Naive thymus-derived CD4-positive, alpha-beta T cell (primary cell): ENCODE results near the gene PSMD13. TPM values are rescaled to one million over a fixed set of nuclear protein-coding genes. Genes with fewer than 3 reads are reported as not detected.

Source experiments
- ATAC-seq: fragments of 150-1000 bp; cut with Tn5 transposase; 2 replicates; pipeline ENCODE4 v1.10.0; 2021; ENCODE audit warnings: mild to moderate bottlenecking, moderate library complexity
- CTCF ChIA-PET: fragments of 350-600 bp; sonication (Branson Sonifier 250); formaldehyde crosslinking; loops from one replicate; lab custom pipeline; 2021; ENCODE audit warnings: antibody characterized with exemption; lab: Charles Lee
- POLR2A ChIA-PET: fragments of 350-600 bp; sonication (Branson Sonifier 250); formaldehyde crosslinking; loops from one replicate; lab custom pipeline; 2021; ENCODE audit warnings: antibody characterized with exemption, inconsistent platforms; lab: Charles Lee
- DNase-seq, 9 donors: peaks; one replicate each; pipeline versions ENCODE4 v3.0.0 to v3.0.0-alpha.2; 2020 to 2022; ENCODE audit warnings: mixed read lengths in 1 of 9
- H3K27ac ChIP-seq: one replicate; pipeline ENCODE4 v1.7.0; 2013; ENCODE audit warnings: mild to moderate bottlenecking, low read depth, low read length, moderate library complexity
- H3K27me3 ChIP-seq, 2 donors: one replicate each; pipeline ENCODE4 v1.7.0; 2013; ENCODE audit warnings: low read length in 2 of 2, mild to moderate bottlenecking in 2 of 2, moderate library complexity in 2 of 2; ENCODE audit not compliant: control insufficient read depth in 2 of 2, insufficient read depth in 2 of 2
- H3K36me3 ChIP-seq, 3 experiments: 1 replicate in 2 of 3; 2 replicates in 1 of 3; pipeline ENCODE4 v1.7.0; 2013; ENCODE audit warnings: low read length in 3 of 3, mild to moderate bottlenecking in 3 of 3, moderate library complexity in 1 of 3; ENCODE audit not compliant: insufficient read depth in 3 of 3, control insufficient read depth in 2 of 3
- H3K4me1 ChIP-seq, 2 donors: one replicate each; pipeline ENCODE4 v1.7.0; 2013; ENCODE audit warnings: low read length in 2 of 2, mild to moderate bottlenecking in 2 of 2, moderate library complexity in 1 of 2; ENCODE audit not compliant: control insufficient read depth in 2 of 2, insufficient read depth in 2 of 2
- H3K4me3 ChIP-seq: 2 replicates; pipeline ENCODE4 v1.7.0; 2013; ENCODE audit warnings: mild to moderate bottlenecking, low read length
- H3K9me3 ChIP-seq, 3 experiments: 1 replicate in 2 of 3; 2 replicates in 1 of 3; pipeline ENCODE4 v1.7.0; 2013; ENCODE audit warnings: low read length in 3 of 3; ENCODE audit not compliant: control insufficient read depth in 2 of 3
- H3K27ac Mint-ChIP-seq, 9 donors: one replicate each; pipeline ENCODE4 v1.8.0; 2020 to 2022; ENCODE audit warnings: mixed read lengths in 9 of 9, mild to moderate bottlenecking in 8 of 9, moderate library complexity in 5 of 9, inconsistent platforms in 2 of 9
- H3K27me3 Mint-ChIP-seq, 5 donors: one replicate each; pipeline ENCODE4 v1.8.0; 2021 to 2022; ENCODE audit warnings: mixed read lengths in 5 of 5, mild to moderate bottlenecking in 1 of 5
- H3K36me3 Mint-ChIP-seq, 5 donors: one replicate each; pipeline ENCODE4 v1.8.0; 2020 to 2022; ENCODE audit warnings: mixed read lengths in 5 of 5, mild to moderate bottlenecking in 3 of 5, inconsistent platforms in 1 of 5
- H3K4me1 Mint-ChIP-seq, 7 donors: one replicate each; pipeline ENCODE4 v1.8.0; 2020 to 2022; ENCODE audit warnings: mixed read lengths in 7 of 7, mild to moderate bottlenecking in 3 of 7, inconsistent platforms in 1 of 7
- H3K4me3 Mint-ChIP-seq, 10 donors: one replicate each; pipeline ENCODE4 v1.8.0; 2020 to 2022; ENCODE audit warnings: mild to moderate bottlenecking in 10 of 10, mixed read lengths in 10 of 10, moderate library complexity in 6 of 10, inconsistent platforms in 2 of 10
- H3K9me3 Mint-ChIP-seq, 11 donors: one replicate each; pipeline ENCODE4 v1.8.0; 2020 to 2022; ENCODE audit warnings: mixed read lengths in 11 of 11, mild to moderate bottlenecking in 4 of 11, inconsistent platforms in 1 of 11, moderate library complexity in 1 of 11
- intact Hi-C, 2 donors: fragments of 100-400 bp; cut with micrococcal nuclease; formaldehyde crosslinking; loops; one replicate each; pipeline ENCODE4 v1.15.1; 2023
- polyA plus RNA-seq, 2 donors: library from polyadenylated mRNA; unstranded; fragments of 300-500 nt; fragmentation: Illumina TruSeq; gene quantifications; one replicate each; pipeline ENCODE4 v1.2.3, GENCODE V29; 2021
- total RNA-seq, 6 experiments: library from RNA in 5 of 6; stranded (reverse) in 5 of 6; gene quantifications; 1 replicate in 5 of 6; 2 replicates in 1 of 6; pipeline ENCODE4 v1.2.3 and lab custom pipeline; 2021 to 2026

Gene PSMD13
- total and polyA plus RNA-seq, 7 experiments from 2014 or later, result 64.3 to 215 (median 93.4) TPM

- DNase-seq, result peak in 2 of 9 donors; percentile 22 to 33
- Histone ChIP-seq H3K36me3 (peaks cover 0 to 28% (median 8%) of the 10 kb centered on the region in 3 experiments), H3K4me1 (peaks cover 19 to 26% of the 10 kb centered on the region in 2 donors), H3K9me3 (no peaks in the 10 kb centered on the region), H3K27ac (peak overlapping the region; percentile 43), H3K4me3 (no peak overlapping the region), H3K27me3 (no peaks in the 10 kb centered on the region)
- H3K27ac Mint-ChIP-seq, result peak overlapping the region; percentile 42 to 90 (median 73)
- peak; percentile 2 for ATAC-seq
- H3K27me3 Mint-ChIP-seq, result peaks cover 0 to 12% (median 0%) of the 10 kb centered on the region in 5 donors
- peaks cover 9 to 29% (median 16%) of the 10 kb centered on the region in 7 donors for H3K4me1 Mint-ChIP-seq
- peak overlapping the region in 9 of 10 donors; percentile 16 to 61 (median 34) for H3K4me3 Mint-ChIP-seq
- ChIA-PET POLR2A (interaction anchor here (2.6 kb wide), 2 partner anchors 9 to 10 kb away, joined by 6 to 24 read pairs; partner anchors contain the start of genes IFITM2 and PGGHG), CTCF (no interaction called here)
- H3K9me3 Mint-ChIP-seq, result no peaks in the 10 kb centered on the region
- no peaks in the 10 kb centered on the region for H3K36me3 Mint-ChIP-seq
- intact Hi-C loops, result no loop called here
Measured at GRCh38 chr11:297051-297585, 60.3 kb downstream of the PSMD13 start.

DNA sequence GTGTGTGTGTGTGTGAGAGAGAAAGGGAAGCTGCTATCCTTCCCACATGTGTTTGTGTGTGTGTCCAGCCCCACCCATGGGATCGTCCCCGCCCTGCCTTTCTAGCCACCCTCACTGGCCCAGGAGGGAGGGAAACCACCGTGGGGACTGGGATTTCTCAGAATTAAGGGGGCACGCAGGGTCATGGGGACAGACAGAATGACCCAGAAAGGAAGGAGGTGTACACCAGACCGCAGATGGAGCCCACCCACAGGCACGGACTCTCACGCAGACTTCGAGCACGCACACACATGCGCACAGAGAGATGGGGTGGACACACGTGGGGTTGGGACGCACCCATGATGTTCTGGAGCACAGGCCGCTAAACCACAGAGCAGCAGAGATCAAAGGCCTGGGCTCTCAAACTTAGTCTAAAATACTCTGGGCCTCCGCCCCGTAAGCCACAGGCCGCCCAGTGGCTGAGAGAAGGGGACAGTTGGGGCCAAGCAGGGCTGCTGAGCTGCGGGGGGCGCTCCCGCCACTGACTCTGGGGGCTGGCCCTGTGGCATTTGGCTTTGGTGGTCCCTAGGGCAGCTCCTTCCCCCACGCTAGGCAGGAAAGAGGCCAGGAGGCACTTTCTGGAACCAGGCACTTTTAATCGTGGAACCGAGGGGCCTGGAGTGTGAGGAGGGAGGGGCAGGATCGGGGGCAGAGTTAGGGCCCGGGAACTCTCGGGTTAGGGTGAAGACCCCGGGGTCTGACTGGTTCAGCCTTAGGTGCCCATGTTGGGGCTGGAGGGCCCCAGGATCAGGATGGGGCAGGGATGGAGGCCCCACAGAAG lies 61.0 kb downstream of the PSMD13 start:
- CTCF ChIA-PET, result no interaction called here
- peak; percentile 59 for ATAC-seq
- POLR2A ChIA-PET, result interaction anchor here (1.4 to 2.6 kb wide), 6 partner anchors 9 to 91 kb away, joined by 3 to 24 read pairs (median 4); partner anchors contain the start of genes BET1L, IFITM2, NLRP6 and PGGHG
- Mint-ChIP-seq H3K4me3 (peak overlapping the region; percentile 16 to 61 (median 38)), H3K9me3 (no peaks in the 10 kb centered on the region), H3K4me1 (peaks cover 12 to 34% (median 16%) of the 10 kb centered on the region in 7 donors), H3K27me3 (peaks cover 0 to 12% (median 0%) of the 10 kb centered on the region in 5 donors), H3K36me3 (no peaks in the 10 kb centered on the region), H3K27ac (peak overlapping the region in 8 of 9 donors; percentile 66 to 90 (median 80))
- H3K27me3 ChIP-seq, result no peaks in the 10 kb centered on the region
- intact Hi-C loops, result no loop called here
- H3K4me1 ChIP-seq, result peaks cover 19 to 26% of the 10 kb centered on the region in 2 donors
- peak overlapping the region; percentile 43 for H3K27ac ChIP-seq
- peaks cover 0 to 21% (median 8%) of the 10 kb centered on the region in 3 experiments for H3K36me3 ChIP-seq
- H3K9me3 ChIP-seq, result no peaks in the 10 kb centered on the region
- H3K4me3 ChIP-seq, result no peak overlapping the region
- DNase-seq, result peak in 3 of 9 donors; percentile 7 to 28 (median 27)

- H3K4me3 ChIP-seq, result no peak overlapping the region
- DNase-seq (peak in 2 of 9 donors; percentile 9 to 18), ATAC-seq (no peak)
- H3K9me3 ChIP-seq, result no peaks in the 10 kb centered on the region
- Mint-ChIP-seq H3K9me3 (no peaks in the 10 kb centered on the region), H3K4me1 (peaks cover 14 to 41% (median 16%) of the 10 kb centered on the region in 7 donors), H3K4me3 (no peak overlapping the region), H3K27ac (peak overlapping the region in 2 of 9 donors; percentile 87 to 90), H3K27me3 (peaks cover 0 to 12% (median 0%) of the 10 kb centered on the region in 5 donors), H3K36me3 (no peaks in the 10 kb centered on the region)
- ChIA-PET POLR2A (interaction anchor here (1.4 to 2.6 kb wide), 7 partner anchors 8 to 92 kb away, joined by 3 to 24 read pairs (median 4); partner anchors contain the start of genes BET1L, IFITM2, NLRP6 and PGGHG), CTCF (interaction anchor here (2.1 kb wide), 1 partner anchor 48 kb away, joined by 12 read pairs; no protein-coding TSS in a partner anchor)
- no peak overlapping the region for H3K27ac ChIP-seq
- intact Hi-C loops, result no loop called here
- H3K27me3 ChIP-seq, result no peaks in the 10 kb centered on the region
- peaks cover 19 to 26% of the 10 kb centered on the region in 2 donors for H3K4me1 ChIP-seq
- H3K36me3 ChIP-seq, result peaks cover 0 to 14% (median 8%) of the 10 kb centered on the region in 3 experiments
Measured at GRCh38 chr11:298406-299065, 61.8 kb downstream of the PSMD13 start.

- ATAC-seq, result no peak
- ChIA-PET POLR2A (interaction anchor here (1.1 to 3.3 kb wide), 9 partner anchors 8 to 92 kb away, joined by 3 to 24 read pairs (median 4); partner anchors contain the start of genes BET1L, IFITM2, NLRP6 and PGGHG), CTCF (interaction anchor here (2.1 kb wide), 1 partner anchor 49 kb away, joined by 12 read pairs; no protein-coding TSS in a partner anchor)
- no peak within 1 kb of the TSS for H3K4me3 ChIP-seq
- no peak for DNase-seq
- Mint-ChIP-seq H3K36me3 (no peaks in the 10 kb centered on the region), H3K9me3 (no peaks in the 10 kb centered on the region), H3K4me3 (no peak within 1 kb of the TSS), H3K4me1 (peaks cover 14 to 44% (median 19%) of the 10 kb centered on the region in 7 donors), H3K27ac (peak within 1 kb of the TSS in 5 of 9 donors; percentile 21 to 90 (median 59)), H3K27me3 (peaks cover 0 to 12% (median 0%) of the 10 kb centered on the region in 5 donors)
- no peaks in the 10 kb centered on the region for H3K27me3 ChIP-seq
- intact Hi-C loops, result no loop called here
- H3K4me1 ChIP-seq, result peaks cover 19 to 26% of the 10 kb centered on the region in 2 donors
- no peak within 1 kb of the TSS for H3K27ac ChIP-seq
- H3K9me3 ChIP-seq, result no peaks in the 10 kb centered on the region
- H3K36me3 ChIP-seq, result peaks cover 0 to 6% (median 2%) of the 10 kb centered on the region in 3 experiments
Measured at GRCh38 chr11:299081-299891, 62.5 kb downstream of the PSMD13 start, which contains the start of gene IFITM5. TSS of gene IFITM5 (minus strand) at chr11:299526. CDS start at chr11:299490, 36 bp downstream.

GRCh38 chr11:299951-300735 lies 63.4 kb downstream of the PSMD13 start:
- H3K4me1 ChIP-seq, result peaks cover 19 to 31% of the 10 kb centered on the region in 2 donors
- peak in 1 of 9 donors; percentile 52 for DNase-seq
- no peaks in the 10 kb centered on the region for H3K9me3 Mint-ChIP-seq
- no peak overlapping the region for H3K4me3 ChIP-seq
- ChIA-PET CTCF (interaction anchor here (2.1 kb wide), 1 partner anchor 50 kb away, joined by 12 read pairs; no protein-coding TSS in a partner anchor), POLR2A (interaction anchor here (1.1 to 3.3 kb wide), 4 partner anchors 11 to 49 kb away, joined by 3 to 23 read pairs (median 9); partner anchors contain the start of gene PGGHG)
- H3K27ac Mint-ChIP-seq, result peak overlapping the region in 6 of 9 donors; percentile 7 to 78 (median 51)
- H3K4me3 Mint-ChIP-seq, result no peak overlapping the region
- no peaks in the 10 kb centered on the region for H3K36me3 Mint-ChIP-seq
- intact Hi-C loops, result no loop called here
- peak; percentile 57 for ATAC-seq
- H3K27ac ChIP-seq, result no peak overlapping the region
- H3K27me3 Mint-ChIP-seq, result peaks cover 0 to 12% (median 0%) of the 10 kb centered on the region in 5 donors
- no peaks in the 10 kb centered on the region for H3K36me3 ChIP-seq
- no peaks in the 10 kb centered on the region for H3K27me3 ChIP-seq
- H3K9me3 ChIP-seq, result no peaks in the 10 kb centered on the region
- H3K4me1 Mint-ChIP-seq, result peaks cover 15 to 48% (median 22%) of the 10 kb centered on the region in 7 donors
